HL-60 (cell line): Measurements from ENCODE around the gene RAB31.

ENCODE experiments used
- DNase-seq, 2 experiments: peaks; one replicate each; pipeline ENCODE4 v3.0.0-alpha.2; 2010 to 2020; ENCODE audit warnings: low read depth in 1 of 2, low spot score in 1 of 2
- H3K27ac ChIP-seq: fragments of 250-450 bp; sonication (Bioruptor Pico); replicated peaks from 2 replicates; pipeline ENCODE4 v1.5.1; 2020; ENCODE audit warnings: mild to moderate bottlenecking, moderate library complexity
- H3K27me3 ChIP-seq: fragments of 250-450 bp; sonication (Bioruptor Pico); 2 replicates; pipeline ENCODE4 v1.5.1; 2021; ENCODE audit warnings: mild to moderate bottlenecking, moderate library complexity; ENCODE audit not compliant: insufficient read depth, poor library complexity, severe bottlenecking
- H3K4me3 ChIP-seq: replicated peaks from 2 replicates; pipeline ENCODE4 v1.5.1; 2011; ENCODE audit warnings: mild to moderate bottlenecking, control low read depth, low read length; ENCODE audit not compliant: insufficient read depth
- CTCF ChIP-seq: IDR thresholded peaks from one replicate; pipeline ENCODE4 v1.5.1; 2011; ENCODE audit warnings: low read length, control low read depth, inconsistent platforms; ENCODE audit not compliant: insufficient read depth
- GABPA ChIP-seq: IDR thresholded peaks from 2 replicates; pipeline ENCODE4 v1.6.1; 2012; ENCODE audit warnings: low read depth
- POLR2AphosphoS5 ChIP-seq: IDR thresholded peaks from 2 replicates; pipeline ENCODE4 v1.6.1; 2012; ENCODE audit warnings: low read depth
- REST ChIP-seq: IDR thresholded peaks from 2 replicates; pipeline ENCODE4 v1.6.1; 2012; ENCODE audit warnings: low read depth; ENCODE audit not compliant: insufficient replicate concordance
- SPI1 ChIP-seq: IDR thresholded peaks from 2 replicates; pipeline ENCODE4 v1.6.1; 2012; ENCODE audit warnings: low read depth, mild to moderate bottlenecking, borderline replicate concordance

RAB31 gene

GRCh38 chr18:9806905-9807304, 98.8 kb downstream of the RAB31 start:
- Histone ChIP-seq H3K27ac (no peak overlapping the region), H3K4me3 (no peak overlapping the region), H3K27me3 (no peaks in the 10 kb centered on the region)
- DNase-seq: no peak
- no peak for TF ChIP-seq GABPA
- no peak for TF ChIP-seq SPI1
- TF ChIP-seq POLR2AphosphoS5: no peak
- TF ChIP-seq REST: no peak
- TF ChIP-seq CTCF: no peak

GRCh38 chr18:9808295-9809241, 100.5 kb downstream of the RAB31 start:
- H3K27ac ChIP-seq: no peak overlapping the region
- no peak for TF ChIP-seq REST
- no peak for TF ChIP-seq GABPA
- TF ChIP-seq CTCF: no peak
- TF ChIP-seq SPI1: no peak
- no peak for TF ChIP-seq POLR2AphosphoS5
- DNase-seq: no peak
- H3K4me3 ChIP-seq: no peak overlapping the region
- no peaks in the 10 kb centered on the region for H3K27me3 ChIP-seq

GRCh38 chr18:9809697-9810096, 101.6 kb downstream of the RAB31 start:
- no peak for DNase-seq
- Histone ChIP-seq H3K4me3 (no peak overlapping the region), H3K27ac (no peak overlapping the region), H3K27me3 (no peaks in the 10 kb centered on the region)
- TF ChIP-seq SPI1: no peak
- no peak for TF ChIP-seq GABPA
- no peak for TF ChIP-seq REST
